Fibroblast of lung (primary cell): Measurements from ENCODE around the gene UHRF1.

ENCODE experiments used
- EZH2 ChIP-seq: IDR thresholded peaks from 2 replicates; pipeline ENCODE4 v1.5.1; 2012; ENCODE audit warnings: low read length, control low read depth, mild to moderate bottlenecking; ENCODE audit errors: missing control alignments
- TF ChIP-seq, protein P1 (sequence below), 2 donors: IDR thresholded peaks in 1 of 2; conservative IDR thresholded peaks in 1 of 2; 1 replicate in 1 of 2; 2 replicates in 1 of 2; pipeline ENCODE4 v1.5.1; 2011 to 2012; ENCODE audit warnings: low read length in 2 of 2, control low read depth in 1 of 2, inconsistent platforms in 1 of 2, low read depth in 1 of 2, mild to moderate bottlenecking in 1 of 2

DNA sequence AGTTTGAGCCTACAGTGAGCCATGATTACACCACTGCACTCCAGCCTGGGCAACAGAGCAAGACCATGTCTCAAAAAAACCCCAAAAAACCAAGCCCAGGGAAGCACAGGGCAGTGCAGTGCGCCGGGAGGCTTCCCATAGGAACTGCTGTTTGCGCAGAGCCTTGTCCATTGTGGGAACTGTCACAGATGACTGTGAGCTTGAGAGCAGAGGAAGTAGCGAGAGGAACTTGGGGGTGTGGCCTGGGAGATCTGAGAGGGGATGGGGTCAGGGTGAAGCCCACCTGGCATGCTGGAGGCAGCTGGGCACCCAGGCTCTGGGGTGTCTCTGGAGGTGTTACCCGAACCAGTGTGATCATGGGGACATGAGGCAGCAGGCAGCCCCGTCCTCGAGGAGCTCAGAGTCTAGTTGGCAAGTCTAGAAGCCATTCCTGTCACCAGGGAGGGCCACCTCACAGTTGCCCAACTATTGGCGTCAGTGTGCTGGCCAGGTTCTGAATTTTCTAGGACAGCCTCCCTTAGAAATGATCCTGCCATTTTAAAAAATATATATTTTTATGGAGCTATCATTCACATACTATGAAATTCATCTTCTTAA lies 70.0 kb downstream of the UHRF1 start:
- TF ChIP-seq, protein P1, sequence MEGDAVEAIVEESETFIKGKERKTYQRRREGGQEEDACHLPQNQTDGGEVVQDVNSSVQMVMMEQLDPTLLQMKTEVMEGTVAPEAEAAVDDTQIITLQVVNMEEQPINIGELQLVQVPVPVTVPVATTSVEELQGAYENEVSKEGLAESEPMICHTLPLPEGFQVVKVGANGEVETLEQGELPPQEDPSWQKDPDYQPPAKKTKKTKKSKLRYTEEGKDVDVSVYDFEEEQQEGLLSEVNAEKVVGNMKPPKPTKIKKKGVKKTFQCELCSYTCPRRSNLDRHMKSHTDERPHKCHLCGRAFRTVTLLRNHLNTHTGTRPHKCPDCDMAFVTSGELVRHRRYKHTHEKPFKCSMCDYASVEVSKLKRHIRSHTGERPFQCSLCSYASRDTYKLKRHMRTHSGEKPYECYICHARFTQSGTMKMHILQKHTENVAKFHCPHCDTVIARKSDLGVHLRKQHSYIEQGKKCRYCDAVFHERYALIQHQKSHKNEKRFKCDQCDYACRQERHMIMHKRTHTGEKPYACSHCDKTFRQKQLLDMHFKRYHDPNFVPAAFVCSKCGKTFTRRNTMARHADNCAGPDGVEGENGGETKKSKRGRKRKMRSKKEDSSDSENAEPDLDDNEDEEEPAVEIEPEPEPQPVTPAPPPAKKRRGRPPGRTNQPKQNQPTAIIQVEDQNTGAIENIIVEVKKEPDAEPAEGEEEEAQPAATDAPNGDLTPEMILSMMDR (conservative IDR thresholded peaks at IDR 0.05 in 1 of 2, IDR thresholded peaks at IDR 0.05 in 1 of 2; ENCODE audit: low read depth in 1 of 2, low read length in 2 of 2) = no peak
- no peak for TF ChIP-seq EZH2
